ENCODE results near the gene DNM3. TPM values are rescaled to one million over a fixed set of nuclear protein-coding genes. Genes with fewer than 3 reads are reported as not detected.

The DNM3 gene
- total and polyA plus RNA-seq, 2 donors (not counting 3 experiments of a cell fraction or from before 2014, with no cell fraction given), result 1.4 to 2.5 TPM

DNA sequence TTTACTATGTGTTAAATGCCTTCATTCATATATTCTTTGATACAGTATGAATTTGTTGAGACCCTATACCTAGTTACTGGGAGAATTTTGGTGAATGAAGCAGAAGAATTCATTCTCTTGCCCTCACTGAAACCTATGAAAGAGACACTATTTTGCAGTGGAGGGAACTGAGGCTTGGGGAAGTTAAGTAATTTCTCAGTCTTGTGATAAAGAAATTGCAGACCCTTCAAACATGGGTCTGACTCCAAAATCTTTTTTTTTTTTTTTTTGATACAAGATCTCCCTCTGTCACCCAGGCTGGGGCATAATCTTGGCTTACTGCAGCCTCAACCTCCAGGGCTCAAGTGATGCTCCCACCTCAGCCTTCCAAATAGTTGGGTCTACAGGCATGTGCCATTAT lies 132.1 kb downstream of the DNM3 start:
- H3K79me2 ChIP-seq (ENCODE audit: control insufficient read depth, insufficient read depth, low read length), result no peaks in the 10 kb centered on the region
- intact Hi-C loops (cut with micrococcal nuclease), result no loop called here
- POLR2A ChIA-PET, result no interaction called here
- TF ChIP-seq JUN (IDR thresholded peaks at IDR 0.05; ENCODE audit: borderline replicate concordance, insufficient read depth, insufficient read length, low read depth) (no peak), POLR2A (IDR thresholded peaks at IDR 0.05; ENCODE audit: low read depth, low read length) (no peak), EZH2 (IDR thresholded peaks at IDR 0.05; ENCODE audit: borderline replicate concordance, low read depth, low read length, severe bottlenecking) (no peak), CTCF (IDR thresholded peaks at IDR 0.05; ENCODE audit: extremely low read depth in 1 of 2, insufficient read depth in 1 of 2, low read depth in 1 of 2, low read length in 2 of 2) (no peak), FOS (IDR thresholded peaks at IDR 0.05; ENCODE audit: borderline replicate concordance, insufficient read depth, low read length) (no peak)
- TF ChIP-seq, protein P1, sequence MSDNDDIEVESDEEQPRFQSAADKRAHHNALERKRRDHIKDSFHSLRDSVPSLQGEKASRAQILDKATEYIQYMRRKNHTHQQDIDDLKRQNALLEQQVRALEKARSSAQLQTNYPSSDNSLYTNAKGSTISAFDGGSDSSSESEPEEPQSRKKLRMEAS (IDR thresholded peaks at IDR 0.05; ENCODE audit: insufficient read depth, insufficient read length), result no peak
- H3K27me3 ChIP-seq (ENCODE audit: control insufficient read depth in 2 of 2, insufficient read depth in 2 of 2, low read length in 2 of 2), result no peaks in the 10 kb centered on the region
- BruUV-seq (replicated peaks), result no TSS peak
- no peaks in the 10 kb centered on the region for H3K36me3 ChIP-seq (ENCODE audit: control insufficient read depth in 2 of 2, extremely low read depth in 1 of 2, insufficient read depth in 2 of 2, low read length in 2 of 2)
- dilution Hi-C loops (cut with MboI; ENCODE audit: extremely low pct_ligation_motif_present, low sequenced_read_pairs), result no loop called here
- H2AFZ ChIP-seq (ENCODE audit: low read depth, low read length), result no peak overlapping the region
- FAIRE-seq (no peak), DNase-seq (ENCODE audit: low read depth, low spot score) (no peak)
- H3K9me3 ChIP-seq (replicated peaks; ENCODE audit: control insufficient read depth, insufficient read depth, low read length), result no peaks in the 10 kb centered on the region
- H3K9ac ChIP-seq (replicated peaks; ENCODE audit: extremely low read depth, insufficient read depth, low read length), result no peak overlapping the region
- no peaks in the 10 kb centered on the region for H3K9me1 ChIP-seq (replicated peaks; ENCODE audit: control insufficient read depth, extremely low read depth, insufficient read depth, low read length)
- H4K20me1 ChIP-seq (replicated peaks; ENCODE audit: control insufficient read depth, extremely low read depth, insufficient read depth, low read length), result no peaks in the 10 kb centered on the region
- CTCF ChIA-PET, result interaction anchor here (1.0 to 1.2 kb wide), 2 partner anchors 10 to 173 kb away, joined by 3 to 4 read pairs; no protein-coding TSS in a partner anchor
- H3K4me2 ChIP-seq (ENCODE audit: insufficient read depth, low read length), result no peak overlapping the region
- no peak overlapping the region for H3K27ac ChIP-seq (ENCODE audit: insufficient read depth, low read depth, low read length)
- H3K4me1 ChIP-seq (ENCODE audit: control insufficient read depth, extremely low read depth, insufficient read depth, low read length), result no peaks in the 10 kb centered on the region
- H3K4me3 ChIP-seq (replicated peaks in 1 of 3; ENCODE audit: insufficient read depth in 1 of 3, low read depth in 1 of 3, low read length in 3 of 3), result no peak overlapping the region
